GM23338 (cell line): ENCODE data around the gene TIMM23. TPM values are rescaled to one million over a fixed set of nuclear protein-coding genes. Genes with fewer than 3 reads are reported as not detected.
"Not testable (repeated sequence)": the region's sequence is repeated elsewhere in the genome, so short reads cannot be mapped to it uniquely, and the experiment has no call there.

Experiments used
- ATAC-seq: fragments of 200-7000 bp; cut with Tn5 transposase; 3 replicates; pipeline ENCODE4 v1.9.1; 2020
- DNase-seq: peaks from one replicate; pipeline ENCODE4 v3.0.0-alpha.2; 2015; ENCODE audit warnings: low spot score
- H2AFZ ChIP-seq: fragments of 200-600 bp; sonication (generic); 2 replicates; pipeline ENCODE4 v1.8.0; 2016; ENCODE audit warnings: antibody characterized with exemption, mild to moderate bottlenecking, moderate library complexity
- H3F3A ChIP-seq: fragments of 200-600 bp; sonication (generic); replicated peaks from 2 replicates; pipeline ENCODE4 v1.8.0; 2017; ENCODE audit warnings: antibody characterized with exemption, mixed run types, low read depth
- H3K27ac ChIP-seq: fragments of 200-600 bp; sonication (generic); 2 replicates; pipeline ENCODE4 v1.6.1; 2016; ENCODE audit warnings: low read depth
- H3K27me3 ChIP-seq: fragments of 200-600 bp; sonication (generic); 2 replicates; pipeline ENCODE4 v1.8.0; 2016; ENCODE audit warnings: mild to moderate bottlenecking, mixed run types, moderate library complexity; ENCODE audit not compliant: insufficient read depth
- H3K36me3 ChIP-seq: fragments of 200-600 bp; sonication (generic); 2 replicates; pipeline ENCODE4 v1.8.0; 2016; ENCODE audit warnings: mild to moderate bottlenecking; ENCODE audit not compliant: insufficient read depth
- H3K4me1 ChIP-seq: fragments of 200-600 bp; sonication (generic); 2 replicates; pipeline ENCODE4 v1.8.0; 2016; ENCODE audit warnings: mild to moderate bottlenecking, moderate library complexity; ENCODE audit not compliant: insufficient read depth
- H3K4me2 ChIP-seq: fragments of 200-600 bp; sonication (generic); 2 replicates; pipeline ENCODE4 v1.7.1; 2017; ENCODE audit warnings: mixed run types
- H3K4me3 ChIP-seq: fragments of 200-600 bp; sonication (generic); 2 replicates; pipeline ENCODE4 v1.6.1; 2016; ENCODE audit warnings: mixed run types
- H3K79me2 ChIP-seq: fragments of 200-600 bp; sonication (generic); replicated peaks from 2 replicates; pipeline ENCODE4 v1.8.0; 2017; ENCODE audit warnings: mild to moderate bottlenecking; ENCODE audit not compliant: insufficient read depth
- H3K9me2 ChIP-seq: fragments of 200-600 bp; sonication (generic); 2 replicates; pipeline ENCODE4 v1.8.0; 2017; ENCODE audit not compliant: insufficient read depth
- H4K20me1 ChIP-seq: fragments of 200-600 bp; sonication (generic); replicated peaks from 2 replicates; pipeline ENCODE4 v1.8.0; 2017; ENCODE audit warnings: mild to moderate bottlenecking; ENCODE audit not compliant: insufficient read depth
- H3K27ac Mint-ChIP-seq: 2 replicates; pipeline ENCODE4 v1.8.0; 2020; ENCODE audit warnings: inconsistent platforms, mild to moderate bottlenecking, moderate library complexity, mixed read lengths
- H3K27me3 Mint-ChIP-seq: 3 replicates; pipeline ENCODE4 v1.8.0; 2022; ENCODE audit warnings: low read depth, mild to moderate bottlenecking, moderate library complexity, mixed read lengths, inconsistent platforms; ENCODE audit not compliant: insufficient read depth, poor library complexity
- H3K36me3 Mint-ChIP-seq: 3 replicates; pipeline ENCODE4 v1.8.0; 2021; ENCODE audit warnings: low read depth, mild to moderate bottlenecking, inconsistent platforms, moderate library complexity, mixed read lengths
- H3K4me1 Mint-ChIP-seq: 3 replicates; pipeline ENCODE4 v1.8.0; 2020; ENCODE audit warnings: mild to moderate bottlenecking, inconsistent platforms, mixed read lengths
- H3K4me3 Mint-ChIP-seq: 3 replicates; pipeline ENCODE4 v1.8.0; 2021; ENCODE audit warnings: moderate library complexity, mild to moderate bottlenecking, inconsistent platforms, mixed read lengths
- H3K9me3 Mint-ChIP-seq: 3 replicates; pipeline ENCODE4 v1.8.0; 2020; ENCODE audit warnings: moderate library complexity, mild to moderate bottlenecking, inconsistent platforms, mixed read lengths
- CREB1 ChIP-seq: fragments of 250-450 bp; sonication (Bioruptor Pico); IDR thresholded peaks from 2 replicates; pipeline ENCODE4 v1.5.0; 2020; ENCODE audit warnings: low read depth, mild to moderate bottlenecking, moderate library complexity
- EZH2 ChIP-seq: fragments of 200-600 bp; sonication (generic); IDR thresholded peaks from one replicate; pipeline ENCODE4 v1.8.0; 2017; ENCODE audit warnings: antibody characterized with exemption, mild to moderate bottlenecking, low read depth; ENCODE audit not compliant: unreplicated experiment
- EZH2phosphoT487 ChIP-seq: fragments of 200-600 bp; sonication (generic); IDR thresholded peaks from one replicate; pipeline ENCODE4 v1.8.1; 2018; ENCODE audit warnings: antibody characterized with exemption; ENCODE audit not compliant: unreplicated experiment
- JUNB ChIP-seq: IDR thresholded peaks from one replicate; pipeline ENCODE4 v1.6.1; 2016; ENCODE audit warnings: antibody characterized with exemption; ENCODE audit not compliant: unreplicated experiment
- NANOG ChIP-seq: IDR thresholded peaks from 2 replicates; pipeline ENCODE4 v1.6.1; 2016; ENCODE audit warnings: antibody characterized with exemption, borderline replicate concordance
- POLR2AphosphoS5 ChIP-seq: IDR thresholded peaks from 2 replicates; pipeline ENCODE4 v1.6.1; 2016; ENCODE audit warnings: antibody characterized with exemption, low read depth
- ZNF114 ChIP-seq: fragments of 250-450 bp; sonication (Bioruptor Pico); IDR thresholded peaks from 2 replicates; pipeline ENCODE4 v1.5.0; 2020; ENCODE audit warnings: mild to moderate bottlenecking, moderate library complexity
- polyA plus RNA-seq: library from polyadenylated mRNA; unstranded; fragments of >200 nt; fragmentation: Nextera tagmentation; extraction: Ambion mirVana; gene quantifications from 2 replicates; pipeline ENCODE4 v1.2.1, GENCODE V29; 2016
- total RNA-seq: library from RNA; depleted of rRNA; stranded (reverse); fragments of >200 nt; shearing (Covaris generic); gene quantifications from 2 replicates; pipeline ENCODE4 v1.2.3, GENCODE V29; 2014
- TF ChIP-seq, protein P1 (sequence below): IDR thresholded peaks from one replicate; pipeline ENCODE4 v1.6.1; 2018; ENCODE audit warnings: antibody characterized with exemption; ENCODE audit not compliant: unreplicated experiment

The TIMM23 gene
- total and polyA plus RNA-seq, 2 experiments from 2014 or later = 120 to 218 TPM

- no peak overlapping the region for H2AFZ ChIP-seq
- Mint-ChIP-seq H3K36me3 (peaks cover 70% of the 10 kb centered on the region), H3K27me3 (peaks cover 3% of the 10 kb centered on the region), H3K9me3 (no peaks in the 10 kb centered on the region; the same call in 2 of the 3 replicates), H3K4me3 (peak overlapping the region; percentile 8; the same call in 1 of the 3 replicates), H3K4me1 (peaks cover 29% of the 10 kb centered on the region), H3K27ac (peak overlapping the region; percentile 90)
- peak overlapping the region; percentile 64 for H3K27ac ChIP-seq
- TF ChIP-seq POLR2AphosphoS5 (no peak), CREB1 (CRISPR knock-in tag) (no peak), EZH2phosphoT487 (no peak), EZH2 (no peak)
- no peaks in the 10 kb centered on the region; the same call in 1 of the 2 replicates for H3F3A ChIP-seq
- peaks cover 16% of the 10 kb centered on the region for H3K36me3 ChIP-seq
- peak; percentile 33 for DNase-seq
- ATAC-seq = peak; percentile 74
- H3K4me3 ChIP-seq = no peak overlapping the region
- H3K9me2 ChIP-seq = no peaks in the 10 kb centered on the region
- peak overlapping the region; percentile 1; the same call in 1 of the 2 replicates for H3K4me2 ChIP-seq
- H4K20me1 ChIP-seq = no peaks in the 10 kb centered on the region
- peaks cover 24% of the 10 kb centered on the region for H3K79me2 ChIP-seq
- no peaks in the 10 kb centered on the region for H3K27me3 ChIP-seq
- peaks cover 14% of the 10 kb centered on the region for H3K4me1 ChIP-seq
Observed at GRCh38 chr10:45997994-45998763, 25.9 kb downstream of the TIMM23 start.

DNA sequence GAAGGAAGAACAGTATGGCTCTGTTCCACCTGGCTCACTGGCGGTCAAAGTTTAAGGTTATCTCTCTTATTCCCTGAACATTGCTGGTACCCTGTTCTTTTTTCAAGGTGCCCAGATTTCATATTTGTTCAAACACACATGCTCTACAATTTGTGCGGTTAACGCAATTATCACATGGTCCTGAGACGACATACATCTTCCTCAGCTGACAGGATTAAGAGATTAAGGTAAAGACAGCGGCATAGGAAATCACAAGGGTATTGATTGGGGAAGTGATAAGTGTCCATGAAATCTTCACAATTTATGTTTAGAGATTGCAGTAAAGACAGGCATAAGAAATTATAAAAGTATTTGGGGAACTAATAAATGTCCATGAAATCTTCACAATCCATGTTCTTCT, 27.7 kb downstream of the TIMM23 start:
- not testable (repeated sequence) for H2AFZ ChIP-seq, H3K4me3 Mint-ChIP-seq, DNase-seq, H3K27me3 Mint-ChIP-seq, H3K9me2 ChIP-seq, H3K9me3 Mint-ChIP-seq, H3F3A ChIP-seq, H3K27me3 ChIP-seq, ATAC-seq, H4K20me1 ChIP-seq, H3K4me3 ChIP-seq
- Histone ChIP-seq H3K4me1 (peaks cover 14% of the 10 kb centered on the region), H3K4me2 (peak overlapping the region; percentile 34; the same call in 1 of the 2 replicates), H3K79me2 (peaks cover 18% of the 10 kb centered on the region), H3K36me3 (peaks cover 20% of the 10 kb centered on the region), H3K27ac (0 out of 2 replicates have a peak overlapping the region, but pooled peaks have one; percentile 64)
- peaks cover 29% of the 10 kb centered on the region for H3K4me1 Mint-ChIP-seq
- peak overlapping the region; percentile 68 for H3K27ac Mint-ChIP-seq
- peaks cover 72% of the 10 kb centered on the region for H3K36me3 Mint-ChIP-seq

GRCh38 chr10:46000538-46000937, 28.2 kb downstream of the TIMM23 start:
- Histone ChIP-seq H3K4me1 (peaks cover 14% of the 10 kb centered on the region), H3K4me3 (no peak overlapping the region), H3K36me3 (peaks cover 22% of the 10 kb centered on the region), H3K4me2 (no peak overlapping the region), H3F3A (no peaks in the 10 kb centered on the region; the same call in 1 of the 2 replicates), H3K79me2 (peaks cover 18% of the 10 kb centered on the region), H3K9me2 (no peaks in the 10 kb centered on the region), H2AFZ (no peak overlapping the region), H4K20me1 (peaks cover 4% of the 10 kb centered on the region; the same call in 1 of the 2 replicates), H3K27ac (peak overlapping the region; percentile 41), H3K27me3 (no peaks in the 10 kb centered on the region)
- no peaks in the 10 kb centered on the region; the same call in 2 of the 3 replicates for H3K9me3 Mint-ChIP-seq
- peak overlapping the region; percentile 68 for H3K27ac Mint-ChIP-seq
- ATAC-seq = no peak
- no peaks in the 10 kb centered on the region for H3K27me3 Mint-ChIP-seq
- H3K36me3 Mint-ChIP-seq = peaks cover 78% of the 10 kb centered on the region
- TF ChIP-seq JUNB (no peak), NANOG (no peak), ZNF114 (no peak)
- TF ChIP-seq, protein P1, sequence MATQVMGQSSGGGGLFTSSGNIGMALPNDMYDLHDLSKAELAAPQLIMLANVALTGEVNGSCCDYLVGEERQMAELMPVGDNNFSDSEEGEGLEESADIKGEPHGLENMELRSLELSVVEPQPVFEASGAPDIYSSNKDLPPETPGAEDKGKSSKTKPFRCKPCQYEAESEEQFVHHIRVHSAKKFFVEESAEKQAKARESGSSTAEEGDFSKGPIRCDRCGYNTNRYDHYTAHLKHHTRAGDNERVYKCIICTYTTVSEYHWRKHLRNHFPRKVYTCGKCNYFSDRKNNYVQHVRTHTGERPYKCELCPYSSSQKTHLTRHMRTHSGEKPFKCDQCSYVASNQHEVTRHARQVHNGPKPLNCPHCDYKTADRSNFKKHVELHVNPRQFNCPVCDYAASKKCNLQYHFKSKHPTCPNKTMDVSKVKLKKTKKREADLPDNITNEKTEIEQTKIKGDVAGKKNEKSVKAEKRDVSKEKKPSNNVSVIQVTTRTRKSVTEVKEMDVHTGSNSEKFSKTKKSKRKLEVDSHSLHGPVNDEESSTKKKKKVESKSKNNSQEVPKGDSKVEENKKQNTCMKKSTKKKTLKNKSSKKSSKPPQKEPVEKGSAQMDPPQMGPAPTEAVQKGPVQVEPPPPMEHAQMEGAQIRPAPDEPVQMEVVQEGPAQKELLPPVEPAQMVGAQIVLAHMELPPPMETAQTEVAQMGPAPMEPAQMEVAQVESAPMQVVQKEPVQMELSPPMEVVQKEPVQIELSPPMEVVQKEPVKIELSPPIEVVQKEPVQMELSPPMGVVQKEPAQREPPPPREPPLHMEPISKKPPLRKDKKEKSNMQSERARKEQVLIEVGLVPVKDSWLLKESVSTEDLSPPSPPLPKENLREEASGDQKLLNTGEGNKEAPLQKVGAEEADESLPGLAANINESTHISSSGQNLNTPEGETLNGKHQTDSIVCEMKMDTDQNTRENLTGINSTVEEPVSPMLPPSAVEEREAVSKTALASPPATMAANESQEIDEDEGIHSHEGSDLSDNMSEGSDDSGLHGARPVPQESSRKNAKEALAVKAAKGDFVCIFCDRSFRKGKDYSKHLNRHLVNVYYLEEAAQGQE = no peak
- H3K4me3 Mint-ChIP-seq = no peak overlapping the region
- no peak for DNase-seq
- H3K4me1 Mint-ChIP-seq = peaks cover 29% of the 10 kb centered on the region
